Esophagus mucosa (tissue), 1 donor: Measurements from ENCODE around the gene ROR1. TPM values are rescaled to one million over a fixed set of nuclear protein-coding genes. Genes with fewer than 3 reads are reported as not detected.
A peak's percentile ranks its signal among the peaks of the same experiment; 100 is the strongest.
"Not testable (repeated sequence)": the region's sequence is repeated elsewhere in the genome, so short reads cannot be mapped to it uniquely, and the experiment has no call there.

Source experiments
- ATAC-seq: fragments of 200-7000 bp; cut with Tn5 transposase; one replicate; pipeline ENCODE4 v1.9.1; 2020
- total RNA-seq: library from RNA; stranded (reverse); gene quantifications from one replicate; pipeline ENCODE4 v1.2.4, GENCODE V29; 2023
- donor health status: DM: yes; HTN: yes; CAD: no.

Gene ROR1
- total RNA-seq, 1 donor from 2014 or later = 4.4 TPM

- ATAC-seq = peak; percentile 13
These were observed 422.5 kb downstream of the ROR1 start for GRCh38 chr1:64196074-64196870.

GRCh38 chr1:64197076-64197475 lies 423.3 kb downstream of the ROR1 start:
- ATAC-seq = peak; percentile 93

- ATAC-seq = no peak
These were observed 425.3 kb downstream of the ROR1 start for GRCh38 chr1:64199154-64199553.

- no peak for ATAC-seq
These were observed 426.2 kb downstream of the ROR1 start for GRCh38 chr1:64200064-64200463.

GRCh38 chr1:64203420-64203819 lies 429.6 kb downstream of the ROR1 start, which contains the start of gene UBE2U:
Gene UBE2U (plus strand): TSS chr1:64203623. CDS start chr1:64204051, 428 bp downstream.
- ATAC-seq = no peak

GRCh38 chr1:64209221-64209620 lies 435.4 kb downstream of the ROR1 start:
- ATAC-seq = no peak

GRCh38 chr1:64212031-64212430 lies 438.2 kb downstream of the ROR1 start:
- no peak for ATAC-seq

- no peak for ATAC-seq
These were observed 441.8 kb downstream of the ROR1 start for GRCh38 chr1:64215576-64215975.

- no peak for ATAC-seq
These were observed 446.4 kb downstream of the ROR1 start for GRCh38 chr1:64220241-64220640.

GRCh38 chr1:64223329-64224151 lies 449.7 kb downstream of the ROR1 start:
- ATAC-seq = no peak

GRCh38 chr1:64224236-64224635 lies 450.4 kb downstream of the ROR1 start:
- not testable (repeated sequence) for ATAC-seq

GRCh38 chr1:64228167-64228957 lies 454.5 kb downstream of the ROR1 start:
- no peak for ATAC-seq

GRCh38 chr1:64229307-64229706 lies 455.5 kb downstream of the ROR1 start:
- no peak for ATAC-seq

Other genes with a start within 250 kb of the ROR1 start
- 37.2 TPM for gene PGM1, start 180.6 kb upstream of the ROR1 start, total RNA-seq